GM12878 (cell line): ENCODE data around the gene SCRN1. TPM values are rescaled to one million over a fixed set of nuclear protein-coding genes. Genes with fewer than 3 reads are reported as not detected.

Source experiments
- ATAC-seq: fragments of 200-7000 bp; cut with Tn5 transposase; 3 replicates; pipeline ENCODE4 v1.9.1; 2020; ENCODE audit warnings: mild to moderate bottlenecking, moderate library complexity
- BruUV-seq: library from RNA; stranded (reverse); fragments of 400-500 nt; replicated peaks from 2 replicates; lab custom pipeline; 2021; lab: Mats Ljungman, UMichigan
- CTCF ChIA-PET: fragments of 300-600 bp; sonication (Branson Sonifier 250); formaldehyde crosslinking; extraction: SDS; loops from one replicate; lab custom pipeline; 2021; ENCODE audit warnings: inconsistent platforms; lab: Yijun Ruan, JAX
- POLR2A ChIA-PET: fragments of 350-600 bp; formaldehyde crosslinking; extraction: SDS; loops from one replicate; lab custom pipeline; 2021; ENCODE audit warnings: inconsistent platforms; lab: Charles Lee
- RAD21 ChIA-PET: fragments of 300-600 bp; sonication (Branson Sonifier 250); formaldehyde crosslinking; loops from one replicate; lab custom pipeline; 2023; ENCODE audit warnings: antibody characterized with exemption; ENCODE audit not compliant: unreplicated experiment; lab: Charles Lee
- SMC1A ChIA-PET: fragments of 300-600 bp; sonication (Branson Sonifier 250); formaldehyde crosslinking; loops from one replicate; lab custom pipeline; 2023; ENCODE audit not compliant: unreplicated experiment, uncharacterized antibody; lab: Charles Lee
- DNase-seq: peaks from one replicate; pipeline ENCODE4 v3.0.0-alpha.2; 2011; ENCODE audit warnings: low read depth, low spot score
- FAIRE-seq: peaks from 3 replicates; lab custom pipeline; 2011; peaks lifted over from hg19 to GRCh38; lab: Jason Lieb, UNC
- H2AFZ ChIP-seq: 2 replicates; pipeline ENCODE4 v1.6.0; 2011; ENCODE audit warnings: low read depth, low read length, control low read depth; ENCODE audit not compliant: control insufficient read depth
- H3K27ac ChIP-seq: 2 replicates; pipeline ENCODE4 v1.5.1; 2011; ENCODE audit warnings: control low read depth; ENCODE audit not compliant: control insufficient read depth, insufficient read depth
- H3K27me3 ChIP-seq, 2 experiments: replicated peaks in 1 of 2; 2 replicates each; pipeline versions ENCODE4 v1.6.0 to v1.6.1; 2011; ENCODE audit warnings: low read length in 1 of 2; ENCODE audit not compliant: control insufficient read depth in 2 of 2, insufficient read depth in 2 of 2
- H3K36me3 ChIP-seq, 2 experiments: 2 replicates each; pipeline ENCODE4 v1.5.1; 2011; ENCODE audit warnings: low read length in 1 of 2; ENCODE audit not compliant: control insufficient read depth in 2 of 2, insufficient read depth in 2 of 2
- H3K4me1 ChIP-seq: 2 replicates; pipeline ENCODE4 v1.6.1; 2011; ENCODE audit warnings: mild to moderate bottlenecking, low read length, moderate library complexity, mixed read lengths; ENCODE audit not compliant: control insufficient read depth, insufficient read depth
- H3K4me2 ChIP-seq: 2 replicates; pipeline ENCODE4 v1.6.0; 2011; ENCODE audit warnings: control low read depth; ENCODE audit not compliant: control insufficient read depth, insufficient read depth
- H3K4me3 ChIP-seq: fragments of 200-600 bp; sonication (generic); 2 replicates; pipeline ENCODE4 v1.5.1; 2016
- H3K79me2 ChIP-seq: 2 replicates; pipeline ENCODE4 v1.6.0; 2011; ENCODE audit warnings: low read length; ENCODE audit not compliant: control insufficient read depth, insufficient read depth
- H3K9ac ChIP-seq: 2 replicates; pipeline ENCODE4 v1.8.0; 2011; ENCODE audit warnings: low read length, control low read depth, mixed read lengths; ENCODE audit not compliant: control insufficient read depth, insufficient read depth
- H3K9me3 ChIP-seq: replicated peaks from 3 replicates; pipeline ENCODE4 v1.5.1; 2011; ENCODE audit warnings: mild to moderate bottlenecking, low read length; ENCODE audit not compliant: control insufficient read depth, insufficient read depth
- H4K20me1 ChIP-seq: 2 replicates; pipeline ENCODE4 v1.6.0; 2011; ENCODE audit not compliant: control insufficient read depth, insufficient read depth
- IRF4 ChIP-seq: IDR thresholded peaks from 2 replicates; pipeline ENCODE4 v1.6.1; 2011; ENCODE audit warnings: low read depth, low read length
- NBN ChIP-seq: fragments of 450-650 bp; IDR thresholded peaks from 2 replicates; pipeline ENCODE4 v1.6.1; 2016
- RAD21 ChIP-seq: IDR thresholded peaks from 2 replicates; pipeline ENCODE4 v1.6.1; 2011; ENCODE audit warnings: mild to moderate bottlenecking, low read depth, low read length, moderate library complexity; ENCODE audit not compliant: insufficient read depth
- SMC3 ChIP-seq: IDR thresholded peaks from 2 replicates; pipeline ENCODE4 v1.6.1; 2011; ENCODE audit warnings: low read length, improper control_type of control experiment, borderline replicate concordance
- WGBS: methylation state at CpG from one replicate; pipeline ENCODE4 v1.1.6; 2016; ENCODE audit warnings: low lambda C conversion rate; ENCODE audit not compliant: insufficient replicate concordance, insufficient coverage; ENCODE audit errors: missing lambda C conversion rate; 5-methylcytosine and 5-hydroxymethylcytosine counted together
- in situ Hi-C: fragments of 300-500 bp; cut with MboI; formaldehyde crosslinking; loops from 9 replicates; pipeline ENCODE4 v1.14.3; 2018; ENCODE audit warnings: mixed read lengths
- intact Hi-C: fragments of 100-400 bp; cut with micrococcal nuclease; formaldehyde crosslinking; loops from one replicate; pipeline ENCODE4 v1.14.2; 2022; ENCODE audit not compliant: unreplicated experiment
- polyA plus RNA-seq, 11 experiments: library from polyadenylated mRNA; depleted of rRNA in 4 of 11; unstranded in 6 of 11; stranded (reverse) in 5 of 11; fragments of >200 nt; fragmentation: Nextera tagmentation in 4 of 11; fragmentation: Illumina TruSeq in 1 of 11; extraction: Ambion mirVana in 4 of 11; extraction: Trizol in 1 of 11; gene quantifications; 1 replicate in 1 of 11; 2 replicates in 10 of 11; pipeline versions ENCODE4 v1.2.1 to v1.2.3, GENCODE V29; 2011 to 2016; ENCODE audit warnings: inconsistent platforms in 2 of 11, missing spikeins in 2 of 11, low read depth in 1 of 11
- total RNA-seq, 4 experiments: library from RNA; depleted of rRNA in 3 of 4; stranded (reverse); fragments of >200 nt in 3 of 4; fragmentation: Illumina TruSeq in 1 of 4; extraction: Trizol in 1 of 4; gene quantifications; 2 replicates each; pipeline versions ENCODE4 v1.2.1 to v1.2.3, GENCODE V29; 2013 to 2021
- TF ChIP-seq, protein P1 (sequence below): fragments of 450-650 bp; IDR thresholded peaks from 2 replicates; pipeline ENCODE4 v1.6.1; 2016; ENCODE audit warnings: mild to moderate bottlenecking
- TF ChIP-seq, protein P2 (sequence below), 3 experiments: IDR thresholded peaks in 2 of 3; conservative IDR thresholded peaks in 1 of 3; 2 replicates each; pipeline ENCODE4 v1.5.1; 2011; ENCODE audit warnings: low read depth in 3 of 3, low read length in 3 of 3, mild to moderate bottlenecking in 3 of 3, control low read depth in 2 of 3, moderate library complexity in 2 of 3, inconsistent platforms in 1 of 3, mixed read lengths in 1 of 3; ENCODE audit not compliant: control insufficient read depth in 2 of 3, insufficient read depth in 1 of 3; ENCODE audit errors: extremely low read depth in 1 of 3

Gene SCRN1
- total and polyA plus RNA-seq, 10 of the 15 experiments (the other 5 are each of a cell fraction or from before 2014, with no cell fraction given) = 11.1 to 67.6 (median 41.7) TPM

DNA sequence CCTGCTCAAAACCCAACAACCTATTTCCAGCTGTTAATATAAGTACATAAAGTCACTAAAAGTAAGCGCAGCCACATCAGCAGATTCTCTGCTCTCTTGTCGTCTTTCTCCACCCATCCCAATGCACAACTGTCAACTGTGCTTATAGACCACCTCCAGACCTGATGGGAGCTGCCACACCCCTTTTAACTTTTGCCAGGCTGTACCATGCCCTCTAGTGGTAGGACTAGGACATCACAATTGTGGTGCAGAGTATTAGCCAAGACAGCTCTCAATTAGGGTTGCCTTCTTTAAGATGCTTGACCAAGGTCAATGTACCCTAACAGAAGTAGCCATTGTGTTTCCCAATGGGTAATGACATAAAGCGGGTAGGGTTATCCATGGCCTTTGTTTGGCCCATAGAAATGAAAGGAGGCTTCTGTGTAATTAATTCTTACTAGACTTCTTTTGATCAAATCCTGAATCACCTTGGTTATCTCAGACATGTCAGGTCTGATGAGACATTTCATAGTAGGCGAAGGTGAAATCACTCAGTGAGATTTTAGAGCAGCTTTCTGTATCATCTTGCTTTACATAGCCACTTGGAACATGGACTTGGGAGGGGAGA is 68.1 kb downstream of the SCRN1 start:
- intact Hi-C loops (loop anchor here (5.0 to 10.0 kb wide), 2 partner anchors 44 to 997 kb away; no protein-coding TSS in a partner anchor), in situ Hi-C loops (no loop called here)
- DNase-seq (peak; percentile 11), FAIRE-seq (peak; percentile 99), ATAC-seq (peak; percentile 99)
- H2AFZ ChIP-seq = no peak overlapping the region
- ChIA-PET RAD21 (interaction anchor here (0.9 to 2.3 kb wide), 6 partner anchors 43 to 285 kb away, joined by 3 to 11 read pairs (median 4); no protein-coding TSS in a partner anchor), SMC1A (interaction anchor here (1.0 to 3.6 kb wide), 14 partner anchors 8 to 1000 kb away, joined by 3 to 40 read pairs (median 4); no protein-coding TSS in a partner anchor), POLR2A (no interaction called here), CTCF (interaction anchor here (0.7 to 3.7 kb wide), 39 partner anchors 9 to 994 kb away, joined by 3 to 68 read pairs (median 5); no protein-coding TSS in a partner anchor)
- no peaks in the 10 kb centered on the region; the same call in 1 of the 2 replicates for H4K20me1 ChIP-seq
- no peak overlapping the region for H3K9ac ChIP-seq
- H3K4me3 ChIP-seq = no peak overlapping the region
- WGBS = 25% methylated on average over 4 of the region's 4 CpGs
- H3K4me1 ChIP-seq = no peaks in the 10 kb centered on the region
- H3K9me3 ChIP-seq = no peaks in the 10 kb centered on the region
- no peaks in the 10 kb centered on the region for H3K79me2 ChIP-seq
- H3K36me3 ChIP-seq = peaks cover 4 to 8% of the 10 kb centered on the region in 2 experiments
- H3K27ac ChIP-seq = no peak overlapping the region
- no peaks in the 10 kb centered on the region for H3K27me3 ChIP-seq
- BruUV-seq = no TSS peak
- TF ChIP-seq IRF4 (0 out of 2 replicates have a peak, but pooled peaks have one; percentile 46), RAD21 (peak; percentile 83), NBN (no peak), SMC3 (peak; percentile 76)
- TF ChIP-seq, protein P1, sequence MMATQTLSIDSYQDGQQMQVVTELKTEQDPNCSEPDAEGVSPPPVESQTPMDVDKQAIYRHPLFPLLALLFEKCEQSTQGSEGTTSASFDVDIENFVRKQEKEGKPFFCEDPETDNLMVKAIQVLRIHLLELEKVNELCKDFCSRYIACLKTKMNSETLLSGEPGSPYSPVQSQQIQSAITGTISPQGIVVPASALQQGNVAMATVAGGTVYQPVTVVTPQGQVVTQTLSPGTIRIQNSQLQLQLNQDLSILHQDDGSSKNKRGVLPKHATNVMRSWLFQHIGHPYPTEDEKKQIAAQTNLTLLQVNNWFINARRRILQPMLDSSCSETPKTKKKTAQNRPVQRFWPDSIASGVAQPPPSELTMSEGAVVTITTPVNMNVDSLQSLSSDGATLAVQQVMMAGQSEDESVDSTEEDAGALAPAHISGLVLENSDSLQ = no peak
- TF ChIP-seq, protein P2, sequence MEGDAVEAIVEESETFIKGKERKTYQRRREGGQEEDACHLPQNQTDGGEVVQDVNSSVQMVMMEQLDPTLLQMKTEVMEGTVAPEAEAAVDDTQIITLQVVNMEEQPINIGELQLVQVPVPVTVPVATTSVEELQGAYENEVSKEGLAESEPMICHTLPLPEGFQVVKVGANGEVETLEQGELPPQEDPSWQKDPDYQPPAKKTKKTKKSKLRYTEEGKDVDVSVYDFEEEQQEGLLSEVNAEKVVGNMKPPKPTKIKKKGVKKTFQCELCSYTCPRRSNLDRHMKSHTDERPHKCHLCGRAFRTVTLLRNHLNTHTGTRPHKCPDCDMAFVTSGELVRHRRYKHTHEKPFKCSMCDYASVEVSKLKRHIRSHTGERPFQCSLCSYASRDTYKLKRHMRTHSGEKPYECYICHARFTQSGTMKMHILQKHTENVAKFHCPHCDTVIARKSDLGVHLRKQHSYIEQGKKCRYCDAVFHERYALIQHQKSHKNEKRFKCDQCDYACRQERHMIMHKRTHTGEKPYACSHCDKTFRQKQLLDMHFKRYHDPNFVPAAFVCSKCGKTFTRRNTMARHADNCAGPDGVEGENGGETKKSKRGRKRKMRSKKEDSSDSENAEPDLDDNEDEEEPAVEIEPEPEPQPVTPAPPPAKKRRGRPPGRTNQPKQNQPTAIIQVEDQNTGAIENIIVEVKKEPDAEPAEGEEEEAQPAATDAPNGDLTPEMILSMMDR (IDR thresholded peaks at IDR 0.05 in 2 of 3, conservative IDR thresholded peaks at IDR 0.05 in 1 of 3; ENCODE audit: control insufficient read depth in 2 of 3, extremely low read depth in 1 of 3, insufficient read depth in 1 of 3, low read depth in 3 of 3, low read length in 3 of 3) = peak; percentile 83 to 98 (median 89)
- H3K4me2 ChIP-seq = no peak overlapping the region
